Hepatic stellate cell (primary cell): Measurements from ENCODE around the gene PSME2.
"Not testable (repeated sequence)": the region's sequence is repeated elsewhere in the genome, so short reads cannot be mapped to it uniquely, and the experiment has no call there.

Experiments used
- DNase-seq: peaks from one replicate; pipeline ENCODE4 v3.0.0; 2011; ENCODE audit warnings: low spot score

The PSME2 gene

GRCh38 chr14:24114532-24115421 lies 31.6 kb downstream of the PSME2 start, which contains the start of the genes DCAF11 and NRL:
Gene DCAF11 (plus strand): TSS chr14:24114777. CDS start chr14:24115595, 818 bp downstream.
Gene NRL (minus strand): TSS chr14:24114949. CDS start chr14:24082848, 32,101 bp downstream.
- DNase-seq, result peak; percentile 99

- peak; percentile 81 for DNase-seq
Observed at GRCh38 chr14:24113801-24114531, 32.4 kb downstream of the PSME2 start.

DNA sequence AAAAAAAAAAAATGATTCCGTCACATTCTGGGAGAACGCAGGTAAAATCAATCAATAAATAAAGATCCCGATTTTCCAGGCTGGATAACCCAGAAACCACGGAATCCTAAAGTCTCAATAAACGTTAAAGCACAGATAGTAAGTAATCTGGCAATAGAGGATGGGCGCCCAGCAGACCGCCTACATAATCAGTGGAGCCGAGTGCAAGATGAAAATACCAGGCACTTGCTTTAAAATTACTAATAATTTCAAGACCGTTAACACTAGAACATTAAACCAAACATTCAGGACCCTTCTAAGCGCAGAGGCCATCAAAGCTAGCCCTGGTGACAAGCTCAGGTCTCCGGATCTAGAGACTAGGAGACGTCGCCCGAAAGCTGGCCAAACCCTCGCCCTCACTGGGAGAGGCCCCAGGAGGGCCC lies 33.0 kb downstream of the PSME2 start:
- no peak for DNase-seq

DNA sequence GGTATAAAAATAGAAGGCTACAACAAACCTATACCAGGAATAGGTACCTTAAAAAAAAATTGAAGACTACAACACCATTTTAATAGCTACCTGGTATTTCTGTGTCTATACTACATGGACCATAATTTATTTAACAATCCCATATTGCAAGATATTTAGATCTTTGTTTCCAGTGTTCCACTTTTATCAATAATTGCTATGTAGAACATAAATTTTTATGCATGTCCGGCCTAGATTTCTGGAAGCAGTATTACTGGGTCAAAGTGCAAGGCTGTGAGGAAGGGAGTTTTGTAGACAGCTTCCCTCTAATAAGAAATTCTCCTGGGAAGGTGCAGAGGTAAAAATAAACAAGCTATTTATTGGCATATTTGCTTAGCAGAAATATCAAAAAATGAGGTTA lies 35.9 kb downstream of the PSME2 start:
- DNase-seq, result no peak

DNA sequence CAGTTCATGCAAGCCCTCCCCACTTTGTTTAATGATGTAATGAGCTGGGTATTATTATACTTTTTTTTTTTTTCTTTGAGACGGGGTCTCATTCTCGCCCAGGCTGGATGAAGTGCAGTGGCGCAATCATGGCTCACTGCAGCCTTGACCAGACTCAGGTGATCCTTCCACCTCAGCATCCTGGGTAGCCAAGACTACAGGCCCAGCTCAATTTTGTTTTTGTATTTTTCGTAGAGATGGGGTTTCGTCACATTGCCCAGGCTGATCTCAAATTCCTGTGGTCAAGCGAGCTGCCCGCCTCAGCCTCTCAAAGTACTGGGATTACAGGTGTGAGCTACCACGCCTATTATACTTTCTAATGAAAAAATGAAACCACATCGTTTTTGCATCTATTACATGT lies 36.4 kb downstream of the PSME2 start:
- no peak for DNase-seq

- no peak for DNase-seq
Observed at GRCh38 chr14:24108336-24108874, 38.0 kb downstream of the PSME2 start.

DNA sequence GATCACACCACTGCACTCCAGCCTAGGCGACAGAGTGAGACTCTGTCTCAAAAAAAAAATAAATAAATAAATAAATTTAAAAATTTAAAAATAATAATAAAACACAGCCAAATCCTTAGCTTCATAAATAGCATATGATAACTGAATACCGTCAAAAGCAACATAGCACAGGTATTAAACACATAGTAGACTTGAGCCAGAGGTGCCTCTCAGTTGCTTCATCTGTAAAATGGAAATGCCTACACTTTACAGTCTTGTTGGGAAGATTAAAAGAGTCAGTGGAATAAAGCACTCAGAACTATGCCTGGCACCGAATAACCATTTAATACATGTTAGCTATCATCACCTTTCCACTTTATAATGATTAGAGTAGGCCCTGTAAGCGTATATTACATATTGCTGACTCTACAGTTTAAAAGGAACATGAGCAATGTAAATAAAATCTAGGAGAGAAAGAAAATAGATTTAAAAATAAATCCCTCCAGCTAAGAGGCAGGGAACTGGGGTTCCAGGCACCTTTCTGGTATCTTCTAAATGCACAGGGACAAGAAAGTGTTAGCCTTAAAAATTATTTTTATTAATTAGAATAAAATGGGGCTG lies 39.6 kb downstream of the PSME2 start:
- DNase-seq, result no peak

DNA sequence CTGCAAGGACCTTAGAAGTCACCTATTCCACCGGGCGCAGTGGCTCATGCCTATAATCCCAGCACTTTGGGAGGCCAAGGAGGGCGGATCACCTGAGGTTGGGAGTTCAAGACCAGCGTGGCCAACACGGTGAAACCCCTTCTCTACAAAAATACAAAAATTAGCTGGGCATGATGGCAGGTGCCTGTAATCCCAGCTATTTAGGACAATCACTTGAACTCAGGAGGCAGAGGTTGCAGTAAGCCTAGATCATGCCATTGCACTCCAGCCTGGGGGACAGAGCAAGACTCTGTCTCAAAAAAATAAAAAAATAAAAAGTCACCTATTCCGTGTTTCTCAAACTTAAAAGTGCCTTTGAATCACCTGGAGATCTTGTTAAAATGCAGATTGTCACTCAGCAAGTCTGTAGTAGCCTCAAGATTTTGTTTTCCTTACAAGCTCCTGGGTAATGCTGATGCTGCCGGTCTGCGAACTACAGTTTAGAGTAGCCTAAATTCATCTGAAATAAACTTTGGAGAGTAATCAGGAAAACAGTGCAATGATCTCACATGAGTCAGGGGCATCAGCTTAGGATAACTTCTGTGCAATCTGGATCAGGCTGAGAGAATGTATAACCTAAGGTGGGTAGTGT lies 40.7 kb downstream of the PSME2 start:
- not testable (repeated sequence) for DNase-seq

- DNase-seq, result no peak
Observed at GRCh38 chr14:24103451-24103850, 43.0 kb downstream of the PSME2 start.

DNA sequence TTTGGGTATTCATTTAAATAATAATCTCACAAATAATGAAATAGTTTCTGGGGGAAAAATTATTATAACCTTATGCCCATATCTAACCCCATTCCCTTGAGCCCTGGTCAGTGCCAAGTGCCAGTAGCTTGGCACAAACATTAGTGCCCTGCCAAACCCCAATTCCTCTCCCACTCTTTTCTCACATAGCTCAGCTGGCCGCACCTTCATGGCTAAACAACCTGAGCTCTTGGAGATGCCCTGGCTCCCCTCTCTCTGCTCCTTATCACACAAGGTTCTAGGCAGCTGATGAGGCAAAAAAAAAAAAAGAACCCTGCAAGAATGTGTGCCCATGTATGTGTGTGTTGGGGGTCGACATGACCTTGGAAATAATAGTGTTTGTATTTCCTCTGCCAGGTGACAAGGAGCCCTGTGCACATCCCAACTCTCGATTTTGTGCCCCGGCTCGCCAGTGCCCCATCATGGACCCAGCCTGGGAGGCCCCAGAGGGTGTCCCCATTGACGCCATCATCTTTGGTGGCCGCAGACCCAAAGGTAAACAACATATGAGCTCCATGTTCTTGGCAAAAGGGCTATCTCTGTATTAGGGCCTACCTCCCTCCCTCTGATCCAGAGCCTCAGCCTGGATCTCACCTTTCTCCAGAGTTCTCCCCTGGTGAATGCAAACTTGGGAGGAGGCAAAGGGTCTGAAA lies 43.9 kb downstream of the PSME2 start:
- no peak for DNase-seq

GRCh38 chr14:24100982-24101494 lies 45.4 kb downstream of the PSME2 start:
- DNase-seq, result no peak

- no peak for DNase-seq
Observed at GRCh38 chr14:24100197-24100981, 46.0 kb downstream of the PSME2 start.

DNA sequence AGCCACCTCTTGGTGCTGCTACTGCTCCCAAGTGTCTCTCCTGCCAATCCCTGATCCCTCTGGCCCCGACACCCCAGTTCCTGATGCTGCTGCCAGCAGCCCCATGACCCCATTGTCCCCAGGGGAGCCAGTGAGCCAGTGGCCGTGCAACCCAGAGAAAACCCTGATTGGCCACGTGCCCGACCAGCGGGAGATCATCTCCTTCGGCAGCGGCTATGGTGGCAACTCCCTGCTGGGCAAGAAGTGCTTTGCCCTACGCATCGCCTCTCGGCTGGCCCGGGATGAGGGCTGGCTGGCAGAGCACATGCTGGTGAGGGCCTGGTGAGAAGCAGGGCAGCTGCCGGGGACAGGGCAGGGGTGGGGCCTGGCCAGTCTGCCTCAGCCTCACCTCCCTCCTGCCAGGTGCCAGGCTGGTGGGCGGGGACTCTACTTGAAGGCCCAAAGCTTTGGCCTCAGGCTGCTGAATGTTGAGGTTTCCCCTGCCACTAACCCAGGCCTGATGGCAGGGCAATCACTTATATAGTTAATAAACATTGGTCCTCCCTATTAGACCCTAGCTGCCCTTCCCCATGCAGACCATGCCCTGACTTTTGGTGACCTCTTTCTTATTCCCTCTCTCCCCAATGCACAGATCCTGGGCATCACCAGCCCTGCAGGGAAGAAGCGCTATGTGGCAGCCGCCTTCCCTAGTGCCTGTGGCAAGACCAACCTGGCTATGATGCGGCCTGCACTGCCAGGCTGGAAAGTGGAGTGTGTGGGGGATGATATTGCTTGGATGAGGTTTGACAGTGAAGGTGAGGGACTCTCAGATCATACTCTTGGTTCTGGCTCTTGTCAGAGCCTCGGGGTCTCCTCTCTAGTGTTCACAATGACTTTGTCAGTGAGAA lies 47.2 kb downstream of the PSME2 start:
- no peak for DNase-seq

DNA sequence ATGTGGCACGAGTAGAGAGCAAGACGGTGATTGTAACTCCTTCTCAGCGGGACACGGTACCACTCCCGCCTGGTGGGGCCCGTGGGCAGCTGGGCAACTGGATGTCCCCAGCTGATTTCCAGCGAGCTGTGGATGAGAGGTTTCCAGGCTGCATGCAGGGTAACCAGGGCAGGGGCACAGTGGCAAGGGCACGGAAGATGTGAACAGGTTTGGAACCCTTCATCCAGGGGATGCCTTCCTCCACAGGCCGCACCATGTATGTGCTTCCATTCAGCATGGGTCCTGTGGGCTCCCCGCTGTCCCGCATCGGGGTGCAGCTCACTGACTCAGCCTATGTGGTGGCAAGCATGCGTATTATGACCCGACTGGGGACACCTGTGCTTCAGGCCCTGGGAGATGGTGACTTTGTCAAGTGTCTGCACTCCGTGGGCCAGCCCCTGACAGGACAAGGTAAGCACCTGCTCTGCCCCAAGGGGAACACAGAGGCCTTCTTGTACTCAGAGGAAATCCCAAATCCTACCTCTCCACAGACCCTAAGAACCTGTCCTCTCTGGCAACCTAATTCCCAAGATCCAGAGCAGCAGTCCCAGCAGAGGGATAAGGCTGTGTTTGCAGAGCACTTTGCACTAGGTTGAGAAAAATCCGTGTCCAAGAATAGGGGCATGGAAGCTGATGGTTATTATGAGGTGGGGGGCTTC lies 48.0 kb downstream of the PSME2 start:
- DNase-seq, result no peak

DNA sequence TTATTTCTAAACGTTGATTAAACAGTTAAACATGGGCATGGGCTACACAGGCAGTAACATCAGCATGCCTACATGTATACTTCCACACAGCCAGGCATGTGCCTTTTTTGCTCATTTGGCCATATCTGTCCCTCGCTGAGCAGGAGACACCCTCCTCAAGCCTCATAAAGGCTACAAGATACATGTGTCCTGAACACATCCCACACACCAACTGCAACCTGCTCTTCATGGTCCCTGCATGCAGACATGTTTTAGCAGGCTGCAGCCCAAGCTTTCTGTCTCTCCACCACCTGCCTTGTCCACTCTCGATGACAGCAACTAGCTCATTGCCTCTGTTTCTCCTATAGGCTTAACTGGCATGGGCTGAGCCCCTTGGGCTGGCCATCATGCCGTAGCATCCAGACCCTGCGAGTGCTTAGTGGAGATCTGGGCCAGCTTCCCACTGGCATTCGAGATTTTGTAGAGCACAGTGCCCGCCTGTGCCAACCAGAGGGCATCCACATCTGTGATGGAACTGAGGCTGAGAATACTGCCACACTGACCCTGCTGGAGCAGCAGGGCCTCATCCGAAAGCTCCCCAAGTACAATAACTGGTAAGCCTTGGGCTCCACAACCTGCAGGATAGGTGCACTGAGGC lies 49.7 kb downstream of the PSME2 start:
- DNase-seq, result no peak

- peak; percentile 77 for DNase-seq
Observed at GRCh38 chr14:24095271-24096068, 50.9 kb downstream of the PSME2 start.

GRCh38 chr14:24094841-24095270 lies 51.6 kb downstream of the PSME2 start:
- DNase-seq, result no peak
